ENCODE data around the gene CDA.

DNA sequence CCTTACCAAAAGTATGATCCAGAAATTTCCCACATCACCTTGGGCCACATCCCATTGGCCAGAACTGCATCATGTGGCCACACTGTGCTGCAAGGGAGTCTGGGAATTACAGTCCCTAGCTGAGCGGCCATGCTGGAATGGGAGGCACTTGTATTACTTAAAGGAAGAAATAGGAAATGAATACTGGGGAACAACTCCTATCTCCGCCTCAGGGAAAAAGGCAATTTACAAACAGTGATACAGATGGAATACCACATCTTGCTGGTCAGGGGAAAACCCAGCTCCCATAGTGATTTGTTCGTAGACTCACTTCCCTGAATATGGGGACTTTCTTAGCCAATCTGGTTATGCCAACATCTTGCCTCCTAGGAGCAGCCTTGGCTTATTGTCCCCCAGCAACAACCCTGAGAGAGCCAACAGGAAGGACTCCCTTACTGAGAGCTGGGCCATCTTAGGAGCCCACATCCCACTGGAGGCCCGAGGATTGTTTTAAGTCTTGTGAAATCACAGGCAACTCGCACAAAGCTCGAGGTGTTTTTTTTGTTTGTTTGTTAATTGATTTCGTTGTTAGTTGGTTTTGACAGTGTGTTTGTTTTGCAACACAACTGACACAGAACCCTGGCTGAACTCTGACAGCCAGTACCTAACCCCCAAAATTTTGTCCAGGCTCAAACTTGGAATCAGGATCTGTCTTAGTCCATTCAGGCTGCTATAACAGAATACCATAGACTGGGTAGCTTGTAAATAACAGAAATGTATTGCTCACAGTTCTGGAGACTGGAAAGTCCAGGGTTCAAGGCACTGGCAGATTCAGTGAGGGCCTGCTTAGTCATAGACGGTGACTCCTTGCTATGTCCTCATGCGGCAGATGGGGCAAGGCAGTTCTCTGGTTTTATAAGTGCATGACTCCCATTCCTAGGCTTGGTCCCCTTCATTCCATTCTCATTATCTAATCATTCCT lies 14.9 kb downstream of the CDA start:
- no peak for TF ChIP-seq CTCF (IDR thresholded peaks at IDR 0.05)
- TF ChIP-seq POLR2A (IDR thresholded peaks at IDR 0.05), result no peak

Measured in adrenal gland (tissue), 5 donors.